ENCODE data around the gene SPEN. TPM values are rescaled to one million over a fixed set of nuclear protein-coding genes. Genes with fewer than 3 reads are reported as not detected.

The SPEN gene
- total RNA-seq, 1 donor from 2014 or later, result 36.8 TPM

DNA sequence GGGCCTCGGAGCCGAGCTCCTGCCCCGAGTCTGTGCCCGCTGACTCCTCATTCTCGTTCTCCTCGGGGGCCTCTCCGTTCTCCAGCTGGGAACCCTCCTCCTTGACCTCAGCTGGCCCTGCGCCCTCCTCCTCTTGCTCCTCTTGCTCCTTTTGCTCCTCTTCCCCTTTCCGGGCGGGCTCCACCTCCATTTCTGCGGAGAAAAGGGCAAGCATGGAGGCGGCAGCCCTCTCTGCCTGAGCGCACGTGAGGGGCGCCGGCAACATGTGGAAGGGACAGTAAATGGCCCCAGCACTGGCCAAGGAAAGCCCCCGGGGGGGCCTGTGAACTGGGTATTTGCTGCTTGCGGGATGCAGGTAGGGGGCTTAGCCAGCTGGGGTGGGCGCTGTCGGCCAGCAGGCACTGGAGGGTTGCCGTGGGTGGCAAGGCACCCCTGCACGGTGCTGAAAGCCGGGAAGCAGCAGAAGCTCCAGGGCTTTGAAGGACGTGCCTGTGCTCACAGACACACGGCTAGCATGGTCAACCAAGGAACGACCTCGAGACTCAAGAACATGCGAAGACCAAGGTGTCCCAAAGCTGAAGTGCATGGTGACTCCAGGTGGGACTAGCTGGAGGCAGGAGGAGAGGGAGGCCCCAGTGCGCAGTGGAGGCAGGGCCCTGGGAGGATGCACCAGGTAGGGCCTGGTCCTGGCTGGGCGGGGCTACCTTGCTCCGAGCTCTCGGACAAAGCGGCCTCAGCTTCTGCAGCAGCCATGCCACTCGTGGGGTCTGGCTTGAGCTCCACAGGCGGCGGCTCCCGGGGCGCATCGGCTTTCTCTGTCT, 97.7 kb downstream of the SPEN start:
- DNase-seq (ENCODE audit: extremely low read depth, low read depth, low spot score), result no peak

DNA sequence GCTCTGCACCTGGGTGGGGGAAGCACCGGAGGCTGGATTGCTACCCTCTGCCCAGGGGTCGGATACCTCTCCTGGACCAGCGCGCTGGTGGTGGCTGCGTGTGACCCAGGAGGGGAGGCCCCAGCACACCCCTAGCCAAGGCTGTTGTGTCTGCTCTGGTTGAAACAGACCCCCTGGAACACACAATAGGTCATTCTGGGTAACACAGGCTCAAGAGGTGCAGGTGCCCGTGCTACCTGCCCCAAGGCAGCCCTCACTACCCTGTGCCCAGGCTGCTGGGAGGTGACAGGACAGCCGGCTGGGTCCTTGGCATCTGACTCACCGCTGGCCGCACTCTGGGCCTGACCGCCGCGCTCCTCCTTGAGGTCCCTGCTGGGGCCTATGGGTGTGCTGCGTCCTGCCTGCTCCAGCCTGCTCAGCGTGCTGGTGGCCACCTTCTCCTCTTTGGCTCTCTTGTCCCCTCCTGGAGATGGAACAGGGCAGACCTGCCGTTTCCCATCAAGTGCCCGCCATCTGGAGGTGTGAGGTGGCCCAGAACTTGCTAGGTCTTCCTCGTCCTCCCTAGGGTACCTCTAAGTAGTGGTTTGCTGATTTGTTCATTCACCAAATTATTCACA, 98.4 kb downstream of the SPEN start:
- DNase-seq (ENCODE audit: extremely low read depth, low read depth, low spot score), result no peak

DNA sequence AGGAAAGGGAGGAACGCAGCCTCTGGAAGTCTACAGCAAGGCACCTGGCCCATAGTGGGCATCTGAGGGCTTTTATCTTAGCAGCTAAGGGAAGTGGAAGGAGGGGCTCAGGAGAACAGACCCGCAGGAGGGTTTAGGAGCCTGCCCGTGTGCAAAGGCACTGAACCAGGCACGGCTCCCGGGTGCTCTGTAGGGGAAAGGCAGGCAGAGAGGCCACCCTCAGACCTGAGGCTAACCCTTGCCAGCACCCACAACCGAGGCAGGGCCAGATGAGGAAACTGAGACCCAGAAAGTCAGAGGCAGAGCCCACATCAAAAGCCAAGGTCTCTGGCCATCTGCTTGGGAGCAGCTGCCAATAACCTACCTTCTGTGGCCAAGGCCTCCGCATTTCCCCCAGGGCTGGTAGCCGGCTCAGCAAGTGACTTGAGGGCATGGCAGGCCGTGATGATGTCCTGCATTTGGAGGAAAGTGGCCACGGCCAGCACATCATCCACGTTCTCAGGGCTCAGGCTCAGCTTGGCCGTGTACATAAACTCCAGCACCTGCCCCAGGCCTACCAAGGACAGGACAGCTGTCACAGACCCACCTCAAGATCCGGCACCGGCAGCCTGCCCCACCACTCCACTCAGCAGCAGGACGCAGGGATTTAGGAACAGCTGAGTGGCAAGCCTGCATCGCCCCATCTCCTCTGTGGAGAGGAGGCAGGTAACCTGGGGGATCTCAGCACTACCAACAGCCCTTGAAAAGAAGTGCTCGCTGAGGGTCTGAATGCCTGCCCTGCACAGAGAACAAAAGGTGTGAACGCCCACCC, 99.3 kb downstream of the SPEN start:
- DNase-seq (ENCODE audit: extremely low read depth, low read depth, low spot score), result no peak

DNA sequence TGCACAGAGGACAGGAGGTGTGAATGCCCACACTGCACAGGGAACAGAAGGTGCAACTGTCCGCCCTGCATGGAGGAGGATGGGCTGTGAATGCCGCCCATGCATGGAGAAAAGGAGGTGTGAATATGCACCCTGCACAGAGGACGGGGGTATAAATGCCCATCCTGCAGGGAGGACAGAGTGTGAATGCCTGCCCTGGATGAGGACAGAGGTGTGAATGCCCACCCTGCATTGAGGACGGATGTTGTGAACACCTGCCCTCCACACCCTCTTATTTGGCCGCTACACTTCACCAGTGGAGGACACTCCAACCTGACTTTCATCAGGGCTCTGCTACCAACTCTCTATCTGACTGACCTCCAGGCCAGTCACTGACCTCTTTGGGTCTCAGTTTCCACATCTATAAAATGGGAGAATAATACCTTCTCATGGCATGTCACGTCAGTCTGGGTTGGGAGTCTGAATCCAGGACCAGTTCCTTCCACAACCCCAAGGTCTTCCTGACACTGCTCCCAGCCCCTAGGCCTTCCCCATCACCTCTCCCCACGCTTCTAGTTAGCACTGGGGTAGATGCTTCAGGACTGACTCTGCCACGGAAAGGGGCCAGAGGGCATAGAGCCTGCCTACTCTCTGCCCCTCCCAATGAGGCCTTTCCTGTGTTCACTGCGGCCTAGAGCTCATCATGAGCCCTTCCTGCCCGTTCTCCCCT, 100.0 kb downstream of the SPEN start:
- no peak for DNase-seq (ENCODE audit: extremely low read depth, low read depth, low spot score)

DNA sequence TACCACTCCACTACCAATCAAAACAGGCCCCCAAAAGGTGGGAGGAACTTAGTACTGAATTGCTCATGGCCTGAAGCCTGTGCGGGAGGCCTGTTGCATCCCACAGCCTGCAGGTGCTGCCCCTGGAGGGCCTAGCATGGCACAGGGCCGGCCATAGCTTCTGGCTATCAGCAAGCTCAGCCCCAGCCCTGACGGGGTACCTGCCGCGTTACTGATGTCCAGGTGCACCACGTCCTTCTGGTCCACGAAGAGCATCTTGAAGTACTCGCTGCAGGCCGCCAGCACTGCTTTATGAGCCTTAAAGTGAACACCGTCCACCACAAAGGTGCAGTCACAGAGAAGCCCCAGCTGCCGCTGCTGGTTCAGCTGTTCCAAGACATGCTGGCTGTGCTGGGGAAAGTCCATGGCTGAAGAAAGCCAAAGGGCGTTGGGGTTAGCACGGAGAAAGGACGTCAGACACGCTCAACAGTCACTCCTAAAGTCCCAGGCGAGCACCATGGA, 100.6 kb downstream of the SPEN start:
- DNase-seq (ENCODE audit: extremely low read depth, low read depth, low spot score), result no peak

DNA sequence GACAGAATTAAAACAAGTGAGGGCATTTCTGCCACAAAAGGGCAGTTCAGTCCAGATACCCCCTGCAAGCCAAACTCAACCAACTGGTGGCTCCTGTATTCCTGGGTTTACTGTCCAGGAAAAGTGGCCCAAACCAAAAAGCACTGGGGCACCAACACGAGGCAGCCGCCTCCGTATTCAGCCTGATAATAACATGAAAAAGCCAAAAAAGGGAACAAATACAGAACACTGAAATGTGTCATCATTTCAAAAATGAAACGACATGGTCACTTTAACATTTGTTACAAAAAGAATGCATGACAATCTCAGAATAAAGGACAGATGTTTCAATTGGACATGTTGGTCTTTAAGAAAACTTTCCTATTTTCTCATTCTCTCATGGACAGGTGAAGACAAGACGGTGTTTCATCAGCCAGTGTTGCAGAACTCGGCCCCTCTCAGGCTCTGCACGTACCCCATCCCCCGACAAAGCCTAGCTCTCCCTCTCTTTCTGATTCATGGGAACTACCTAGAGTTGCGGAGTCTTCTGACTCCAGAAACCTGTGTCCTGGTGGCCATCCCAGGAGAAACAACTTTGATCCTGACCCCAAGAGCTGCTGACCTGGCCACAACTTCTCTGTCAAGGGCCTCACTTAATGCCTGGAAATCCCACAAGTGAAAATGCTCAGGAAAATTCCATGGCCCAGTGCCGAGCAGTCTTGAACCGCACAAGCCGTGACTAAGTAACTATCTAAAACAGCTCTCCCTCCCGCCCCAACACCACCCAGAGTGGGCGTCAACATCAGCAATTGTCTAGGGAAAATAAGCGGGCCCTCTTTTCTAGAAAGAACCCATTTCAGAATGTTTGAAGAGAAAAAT, 101.3 kb downstream of the SPEN start:
- no peak for DNase-seq (ENCODE audit: extremely low read depth, low read depth, low spot score)

DNA sequence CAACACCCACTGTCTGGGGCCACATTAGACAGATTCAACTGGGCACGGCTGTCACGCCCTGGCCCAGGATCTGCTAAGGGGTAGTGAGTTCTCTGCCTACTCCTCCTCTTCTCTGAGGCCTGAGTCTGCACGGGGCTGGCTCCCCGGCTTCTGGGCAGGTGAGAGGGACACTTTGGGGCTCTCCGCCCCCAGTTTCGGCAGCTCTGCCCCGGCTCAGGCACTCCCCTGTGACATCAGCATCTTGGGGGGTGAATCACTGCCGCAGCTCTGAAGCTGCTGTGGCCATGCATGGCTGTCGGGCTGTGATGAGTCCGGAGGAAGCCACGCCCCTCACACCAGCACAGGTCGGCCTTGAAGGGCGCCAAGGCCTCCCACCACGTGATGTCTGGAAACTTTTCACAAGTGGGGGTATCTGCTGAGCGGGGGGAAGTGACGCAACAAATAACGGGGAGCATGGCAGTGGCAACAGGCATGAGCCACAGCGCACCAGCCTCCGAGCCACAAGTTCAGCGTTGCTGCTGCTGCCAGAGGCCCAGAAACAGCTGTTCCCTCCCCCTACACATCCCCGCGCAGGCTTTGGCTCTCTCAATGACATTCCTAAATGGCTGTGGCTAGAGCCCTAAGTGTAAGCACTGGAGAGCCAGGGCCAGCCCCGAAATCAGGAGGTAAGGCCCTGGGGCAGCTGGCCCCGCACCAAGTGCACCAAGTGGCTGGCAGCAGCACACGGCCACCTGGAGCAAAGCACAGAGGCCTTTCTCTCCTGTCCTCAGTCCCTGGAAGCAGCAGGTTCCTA, 102.1 kb downstream of the SPEN start:
- no peak for DNase-seq (ENCODE audit: extremely low read depth, low read depth, low spot score)

DNA sequence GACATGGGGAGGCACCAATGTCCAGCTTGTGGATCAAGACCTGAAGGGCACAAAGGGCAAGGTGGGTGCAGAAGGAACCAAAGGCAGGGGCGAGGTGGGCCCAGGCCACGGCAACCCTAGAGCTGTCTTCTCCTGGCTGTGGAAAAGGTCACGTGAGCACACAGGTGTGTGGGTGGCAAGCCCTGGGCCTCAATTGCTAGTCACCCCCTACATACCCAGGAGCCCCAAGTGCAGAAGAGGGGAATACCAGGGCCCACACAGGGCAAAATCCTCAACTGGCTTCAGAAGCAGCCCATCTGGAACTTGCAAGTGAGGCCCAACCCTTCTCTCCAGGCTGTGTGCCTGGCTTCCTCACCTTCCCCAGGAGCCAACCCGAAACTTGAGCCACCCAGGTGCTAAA, 102.8 kb downstream of the SPEN start:
- DNase-seq (ENCODE audit: extremely low read depth, low read depth, low spot score), result no peak

DNA sequence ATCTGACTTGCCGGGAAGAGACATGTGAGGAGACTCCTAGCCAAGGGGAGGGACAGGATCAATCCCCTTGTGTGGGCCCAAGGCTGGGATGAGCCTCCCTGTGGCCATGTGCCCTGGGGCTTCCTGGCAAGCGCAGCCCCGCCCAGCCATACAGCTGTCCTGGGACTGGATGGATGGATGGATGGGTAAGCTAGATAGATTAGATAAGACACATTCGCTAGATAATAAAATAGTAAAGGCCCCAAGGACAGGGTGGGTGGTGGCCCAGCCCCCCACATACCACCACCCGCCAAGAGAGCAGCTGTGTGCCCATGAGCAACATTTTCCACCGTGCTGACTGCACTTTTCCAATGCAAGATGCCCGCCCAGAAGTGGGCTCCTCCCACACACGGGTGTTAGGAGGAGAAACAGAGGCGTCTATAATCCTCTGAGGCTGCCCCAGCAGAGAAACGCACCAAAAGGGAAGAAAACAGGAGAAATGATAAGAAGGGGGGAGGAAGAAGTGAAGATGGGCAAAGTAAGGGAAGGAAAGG, 103.3 kb downstream of the SPEN start:
- no peak for DNase-seq (ENCODE audit: extremely low read depth, low read depth, low spot score)

DNA sequence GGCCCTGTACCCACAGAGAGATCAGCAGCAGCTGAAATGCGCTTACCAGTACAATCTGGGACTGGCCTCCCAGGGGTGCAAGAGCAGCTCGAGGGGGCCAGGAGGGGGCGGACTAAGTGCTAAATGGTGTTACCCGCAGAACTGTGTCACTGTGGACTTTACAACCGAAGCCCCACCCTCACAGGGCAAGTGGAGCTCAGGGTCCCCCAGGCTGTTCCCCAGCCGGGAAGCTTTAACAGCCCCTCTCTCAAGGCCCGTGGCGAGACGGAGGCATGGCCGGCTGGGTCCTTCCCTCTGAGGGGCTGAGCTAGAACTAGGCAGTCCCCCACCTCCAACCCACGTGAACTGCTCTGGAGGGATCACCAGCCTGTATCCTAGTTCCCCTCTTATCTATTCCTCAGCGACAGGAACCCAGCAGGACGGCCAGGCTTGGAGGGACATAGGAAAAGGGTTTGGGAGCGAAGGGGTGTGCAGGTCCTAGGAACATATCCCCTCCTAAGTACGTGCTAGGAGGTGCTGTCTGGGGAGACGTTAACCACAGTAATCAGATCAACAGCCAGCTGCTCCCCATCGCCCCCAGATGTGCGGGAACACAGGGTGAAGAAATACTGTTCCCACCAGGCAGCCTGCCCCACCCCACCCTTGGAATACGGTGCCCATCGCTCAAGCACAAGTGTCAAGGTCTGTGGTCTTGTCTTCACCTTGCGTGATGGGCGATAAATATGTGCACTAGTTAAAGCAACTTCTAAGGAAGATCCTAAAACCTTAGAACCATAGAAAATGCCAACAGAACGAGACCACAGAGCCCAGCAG, 104.0 kb downstream of the SPEN start:
- DNase-seq (ENCODE audit: extremely low read depth, low read depth, low spot score), result no peak

DNA sequence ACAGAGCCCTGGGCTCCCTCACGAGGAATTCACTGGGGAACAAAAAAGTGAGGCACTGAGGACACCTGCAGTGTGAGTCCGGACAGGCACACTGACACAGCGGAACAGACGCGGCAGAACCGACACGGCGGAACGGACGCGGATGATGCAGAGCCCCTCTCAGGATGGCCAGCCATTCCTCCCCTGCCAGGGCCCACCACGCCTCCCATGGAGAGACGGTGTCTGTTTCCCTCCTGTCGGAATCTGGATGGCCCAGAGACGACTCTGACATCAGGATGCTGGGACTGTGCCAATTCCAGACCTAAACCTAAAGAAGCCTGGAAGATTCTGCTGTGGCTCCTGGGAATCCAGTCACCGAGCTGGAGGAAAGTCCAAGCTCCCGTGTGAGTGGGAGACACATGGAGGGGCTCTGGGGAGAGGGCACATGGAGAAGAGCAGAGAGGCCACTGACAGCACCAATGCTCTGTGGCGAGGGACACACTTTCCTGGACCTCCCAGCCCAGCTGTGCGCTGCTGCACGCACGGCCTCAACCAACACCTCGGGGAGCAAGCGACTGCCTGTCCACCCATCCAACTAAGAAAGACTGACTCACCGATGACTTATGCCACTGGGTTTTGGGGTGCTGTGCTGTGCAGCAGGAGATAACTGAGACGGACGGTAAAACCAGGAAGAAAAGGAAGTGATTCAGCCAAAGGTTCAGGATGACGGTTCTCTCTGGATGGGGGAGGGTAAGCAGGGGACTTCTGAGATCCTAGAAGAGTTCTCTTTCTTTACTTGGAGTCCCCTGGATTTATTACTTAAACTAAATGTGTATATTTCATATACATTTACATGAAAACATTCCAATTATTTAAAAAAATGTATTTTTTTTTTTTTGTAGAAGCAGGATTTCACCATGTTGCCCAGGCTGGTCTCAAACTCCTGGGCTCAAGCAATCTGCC, 105.1 kb downstream of the SPEN start:
- no peak for DNase-seq (ENCODE audit: extremely low read depth, low read depth, low spot score)

DNA sequence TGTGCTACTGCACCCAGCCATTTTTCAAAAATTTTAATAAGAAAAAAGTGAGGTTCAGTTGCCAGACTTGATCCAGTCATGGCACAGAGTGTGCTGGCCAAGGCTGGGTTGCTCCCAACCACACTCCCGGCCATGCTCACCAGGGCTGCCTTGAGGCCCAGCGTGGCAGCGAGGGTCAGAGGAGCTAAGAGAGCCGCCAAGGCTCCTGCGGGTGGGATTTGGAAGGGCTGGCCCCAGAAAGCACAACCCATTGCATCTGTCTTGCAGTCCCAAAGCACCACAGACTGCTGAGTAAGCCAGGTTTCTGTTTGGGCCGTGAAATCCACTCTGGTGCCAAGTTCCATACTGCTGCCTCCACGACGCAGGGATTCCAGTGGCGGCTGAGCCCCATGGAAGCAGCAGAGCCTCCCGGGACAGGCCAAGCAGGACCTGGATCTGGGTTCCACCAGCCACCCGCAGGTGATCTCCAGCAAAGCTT, 105.8 kb downstream of the SPEN start:
- no peak for DNase-seq (ENCODE audit: extremely low read depth, low read depth, low spot score)

DNA sequence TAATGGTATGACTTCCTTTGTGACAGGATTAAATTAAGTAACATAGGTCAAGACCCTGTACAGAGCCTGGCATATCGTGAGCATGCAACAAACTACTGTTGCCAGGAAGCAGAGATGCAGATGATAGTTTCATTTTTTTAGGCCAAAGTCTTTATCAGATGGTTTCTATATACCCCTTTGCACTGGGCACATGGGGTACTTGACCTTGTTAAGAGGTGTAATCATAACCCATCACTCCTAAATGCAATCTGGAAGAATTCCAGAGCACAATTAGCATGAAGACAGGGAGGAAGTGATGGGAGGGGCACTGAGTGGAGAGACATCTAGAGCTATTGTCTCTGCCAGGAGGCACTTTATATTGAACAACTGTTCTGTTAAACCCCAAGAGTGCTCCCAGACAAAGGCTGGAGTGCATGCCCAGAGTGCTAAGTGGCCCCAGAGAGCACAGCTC, 106.3 kb downstream of the SPEN start:
- no peak for DNase-seq (ENCODE audit: extremely low read depth, low read depth, low spot score)

DNA sequence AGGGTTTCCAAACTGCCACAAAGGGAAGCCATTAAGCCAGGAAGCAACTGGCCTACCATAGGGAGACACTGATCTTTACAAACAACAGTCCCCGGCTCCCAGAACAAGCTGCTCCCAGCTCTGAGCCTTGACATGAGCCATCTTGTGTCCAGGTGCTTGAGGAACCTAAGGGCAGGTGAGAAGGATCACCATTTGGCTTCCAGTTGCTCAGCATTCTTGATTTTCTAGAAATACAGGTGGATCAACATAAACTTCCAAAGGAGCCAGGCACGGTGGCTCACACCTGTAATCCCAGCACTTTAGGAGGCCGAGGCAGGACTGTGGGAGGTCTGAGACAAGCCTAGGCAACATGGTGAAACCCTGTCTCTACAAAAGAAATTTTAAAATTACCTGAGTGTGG, 106.8 kb downstream of the SPEN start:
- no peak for DNase-seq (ENCODE audit: extremely low read depth, low read depth, low spot score)

DNA sequence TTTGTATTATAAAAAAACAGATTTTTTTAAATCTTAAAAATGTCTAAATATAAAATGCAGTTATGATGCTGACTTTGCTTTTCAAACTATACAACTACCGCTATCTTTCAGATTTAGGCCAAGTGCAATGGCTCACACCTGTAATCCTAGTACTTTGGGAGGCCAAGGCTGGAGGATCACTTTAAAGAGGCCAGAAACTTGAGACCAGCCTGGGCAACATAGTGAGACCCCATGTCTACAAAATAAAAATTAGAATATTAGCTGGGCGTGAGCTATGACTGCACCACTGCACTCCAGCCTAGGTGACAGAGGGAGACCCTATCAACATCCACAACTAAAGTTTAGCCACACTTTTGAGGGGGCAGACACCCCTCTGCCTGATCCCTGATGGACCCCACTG, 108.0 kb downstream of the SPEN start:
- DNase-seq (ENCODE audit: extremely low read depth, low read depth, low spot score), result no peak

DNA sequence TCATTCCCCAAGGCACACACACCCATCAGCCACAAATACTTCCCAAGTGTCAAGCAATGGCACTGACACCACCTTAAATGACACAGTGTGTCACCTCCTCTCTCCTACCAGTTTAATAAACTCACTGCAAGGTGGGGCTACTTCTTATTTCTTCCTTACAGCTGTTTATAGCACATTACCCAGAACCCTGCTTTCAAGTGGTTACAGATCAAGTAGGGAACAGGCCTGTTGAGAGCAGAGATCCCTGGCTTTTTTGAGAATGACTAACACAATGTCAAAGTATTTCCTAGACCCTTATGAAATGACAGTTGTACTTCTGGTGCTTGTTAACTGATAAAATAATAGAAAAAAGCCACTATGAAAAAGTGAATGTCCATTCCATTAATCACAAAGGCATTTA, 108.6 kb downstream of the SPEN start:
- DNase-seq (ENCODE audit: extremely low read depth, low read depth, low spot score), result no peak
